Gastrocnemius medialis (tissue), 4 donors: ENCODE measurements around the gene HPGD. TPM values are rescaled to one million over a fixed set of nuclear protein-coding genes. Genes with fewer than 3 reads are reported as not detected.

ENCODE experiments used
- ATAC-seq, 2 donors: fragments of 150-250 bp; one replicate each; pipeline ENCODE4 v1.9.1; 2016
- DNase-seq, 2 donors: peaks; one replicate each; pipeline ENCODE4 v3.0.0-alpha.2; 2019
- H3K27ac ChIP-seq, 4 donors: fragments of 200-600 bp; sonication (generic); 1 replicate in 1 of 4; 2 replicates in 3 of 4; pipeline ENCODE4 v1.5.1; 2016 to 2018; ENCODE audit warnings: mild to moderate bottlenecking in 2 of 4, moderate library complexity in 1 of 4
- H3K27me3 ChIP-seq, 3 donors: fragments of 200-600 bp; sonication (generic) in 2 of 3; 1 replicate in 1 of 3; 2 replicates in 2 of 3; pipeline versions ENCODE4 v1.5.1 to v1.6.0; 2016 to 2019; ENCODE audit warnings: mild to moderate bottlenecking in 1 of 3, moderate library complexity in 1 of 3
- H3K36me3 ChIP-seq, 2 donors: fragments of 200-600 bp; sonication (generic) in 1 of 2; one replicate each; pipeline ENCODE4 v1.5.1; 2017 to 2018
- H3K4me1 ChIP-seq, 2 donors: fragments of 200-600 bp; sonication (generic) in 1 of 2; one replicate each; pipeline ENCODE4 v1.5.1; 2016 to 2017; ENCODE audit warnings: mild to moderate bottlenecking in 2 of 2
- H3K4me3 ChIP-seq, 4 donors: fragments of 200-600 bp; sonication (generic) in 3 of 4; 1 replicate in 1 of 4; 2 replicates in 3 of 4; pipeline ENCODE4 v1.5.1; 2016 to 2019; ENCODE audit warnings: mild to moderate bottlenecking in 2 of 4
- H3K9me3 ChIP-seq, 3 donors: fragments of 200-600 bp; sonication (generic) in 2 of 3; 1 replicate in 1 of 3; 2 replicates in 2 of 3; pipeline ENCODE4 v1.5.1; 2016 to 2019
- CTCF ChIP-seq, 5 experiments: fragments of 450-650 bp in 3 of 5; fragments of 200-600 bp in 2 of 5; sonication (generic) in 2 of 5; IDR thresholded peaks in 4 of 5; conservative IDR thresholded peaks in 1 of 5; 1 replicate in 4 of 5; 2 replicates in 1 of 5; pipeline ENCODE4 v1.5.1; 2016 to 2019; ENCODE audit warnings: antibody characterized with exemption in 5 of 5, mild to moderate bottlenecking in 3 of 5, moderate library complexity in 3 of 5
- POLR2A ChIP-seq, 2 donors: fragments of 450-650 bp; IDR thresholded peaks; one replicate each; pipeline ENCODE4 v1.6.1; 2017; ENCODE audit warnings: antibody characterized with exemption in 2 of 2, mild to moderate bottlenecking in 2 of 2, moderate library complexity in 2 of 2
- in situ Hi-C, 4 donors: fragments of 200-750 bp; cut with MboI; loops; one replicate each; pipeline versions ENCODE4 v1.15.0 to v1.8.0; 2017; ENCODE audit warnings: low sequenced_read_pairs in 4 of 4
- intact Hi-C: fragments of 100-400 bp; cut with DNase I; formaldehyde crosslinking; loops from one replicate; pipeline ENCODE4 v1.15.1; 2023; ENCODE audit warnings: low total_unique reads
- total RNA-seq, 4 donors: library from RNA; depleted of rRNA; stranded (reverse); fragments of >200 nt; gene quantifications; one replicate each; pipeline versions ENCODE4 v1.1.0 to v1.2.3, GENCODE V29; 2016

HPGD gene
- total RNA-seq, 4 donors from 2014 or later, result 1.2 to 12.9 (median 3.8) TPM

DNA sequence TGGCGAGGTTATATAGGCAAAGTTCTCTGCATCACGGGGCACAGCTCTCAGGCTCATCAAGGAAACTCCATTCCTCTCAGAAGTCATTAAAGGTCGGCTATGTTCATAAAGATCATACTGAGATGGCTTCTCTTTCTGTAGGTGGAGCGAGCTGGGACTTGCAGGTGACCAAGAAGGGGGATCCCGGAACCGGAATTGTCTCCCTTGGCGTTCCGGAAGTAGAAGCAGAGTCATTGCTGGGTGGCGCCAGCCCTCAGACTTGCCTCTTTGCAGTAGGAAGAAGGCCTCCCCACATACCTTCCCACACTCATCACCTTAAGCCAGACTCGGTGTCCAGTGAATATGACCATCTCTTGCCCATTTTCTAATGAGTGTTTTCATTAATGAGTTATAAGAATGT, 17.9 kb upstream of the HPGD start:
- H3K9me3 ChIP-seq, result no peaks in the 10 kb centered on the region

GRCh38 chr4:174539571-174539970, 17.3 kb upstream of the HPGD start:
- no peak overlapping the region for H3K27ac ChIP-seq
- no peak for DNase-seq
- no peak overlapping the region for H3K4me3 ChIP-seq
- in situ Hi-C loops, result no loop called here
- no peaks in the 10 kb centered on the region for H3K9me3 ChIP-seq
- ATAC-seq, result no peak
- TF ChIP-seq CTCF (IDR thresholded peaks at IDR 0.05 in 4 of 5, conservative IDR thresholded peaks at IDR 0.05 in 1 of 5) (no peak), POLR2A (IDR thresholded peaks at IDR 0.05) (no peak)
- no peaks in the 10 kb centered on the region for H3K36me3 ChIP-seq
- no peaks in the 10 kb centered on the region for H3K27me3 ChIP-seq
- no peaks in the 10 kb centered on the region for H3K4me1 ChIP-seq
- intact Hi-C loops, result no loop called here

More for the DNA sequence above, 17.9 kb upstream of the HPGD start:
- H3K27ac ChIP-seq, result no peak overlapping the region
- DNase-seq, result no peak
- intact Hi-C loops, result no loop called here
- no peaks in the 10 kb centered on the region for H3K4me1 ChIP-seq
- in situ Hi-C loops, result no loop called here
- no peaks in the 10 kb centered on the region for H3K36me3 ChIP-seq
- H3K27me3 ChIP-seq, result no peaks in the 10 kb centered on the region
- ATAC-seq, result no peak
- TF ChIP-seq POLR2A (IDR thresholded peaks at IDR 0.05) (no peak), CTCF (IDR thresholded peaks at IDR 0.05 in 4 of 5, conservative IDR thresholded peaks at IDR 0.05 in 1 of 5) (no peak)
- no peak overlapping the region for H3K4me3 ChIP-seq

GRCh38 chr4:174538876-174539250, 16.6 kb upstream of the HPGD start:
- H3K4me1 ChIP-seq, result no peaks in the 10 kb centered on the region
- H3K4me3 ChIP-seq, result no peak overlapping the region
- H3K27me3 ChIP-seq, result no peaks in the 10 kb centered on the region
- no peak overlapping the region for H3K27ac ChIP-seq
- H3K36me3 ChIP-seq, result no peaks in the 10 kb centered on the region
- intact Hi-C loops, result no loop called here
- H3K9me3 ChIP-seq, result no peaks in the 10 kb centered on the region
- TF ChIP-seq CTCF (IDR thresholded peaks at IDR 0.05 in 4 of 5, conservative IDR thresholded peaks at IDR 0.05 in 1 of 5) (no peak), POLR2A (IDR thresholded peaks at IDR 0.05) (no peak)
- in situ Hi-C loops, result no loop called here
- no peak for ATAC-seq
- no peak for DNase-seq

DNA sequence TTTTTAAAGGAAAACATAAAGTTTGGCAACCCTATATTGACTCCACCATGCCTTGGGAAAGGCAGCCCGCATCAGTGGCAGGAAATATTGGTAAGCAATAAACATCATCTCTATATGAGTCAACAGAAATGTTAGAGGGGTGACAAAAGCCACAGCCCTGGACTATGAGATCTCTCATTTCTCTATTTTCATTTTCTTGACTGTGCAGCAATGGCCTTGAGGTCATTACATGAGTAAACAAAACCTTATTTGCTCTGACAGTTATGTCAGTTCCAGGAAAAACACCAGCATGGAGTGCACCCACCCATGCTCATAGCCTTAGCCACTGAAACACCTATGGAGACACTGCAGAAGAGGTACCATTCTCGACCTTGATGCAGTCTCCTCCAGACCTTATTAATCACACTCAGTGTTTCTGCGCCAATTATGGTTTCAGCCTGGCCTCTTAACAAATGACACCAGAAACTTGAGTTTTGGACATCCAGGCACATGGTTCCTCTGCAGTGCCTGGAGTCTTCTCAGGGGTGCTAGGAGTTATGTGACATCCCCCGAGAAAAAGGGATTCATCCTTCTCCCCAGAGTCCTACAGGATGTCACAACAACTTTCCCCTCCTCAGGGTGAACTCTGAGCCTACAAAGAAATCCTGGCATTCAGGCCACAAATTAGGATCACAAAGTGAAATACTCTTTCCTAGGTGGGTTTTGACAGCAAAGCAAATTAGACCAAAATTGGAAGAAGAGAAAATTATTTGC, 16.0 kb upstream of the HPGD start:
- ATAC-seq (no peak), DNase-seq (no peak)
- H3K4me1 ChIP-seq, result no peaks in the 10 kb centered on the region
- in situ Hi-C loops (no loop called here), intact Hi-C loops (no loop called here)
- H3K4me3 ChIP-seq, result no peak overlapping the region
- TF ChIP-seq CTCF (IDR thresholded peaks at IDR 0.05 in 4 of 5, conservative IDR thresholded peaks at IDR 0.05 in 1 of 5) (no peak), POLR2A (IDR thresholded peaks at IDR 0.05) (no peak)
- no peaks in the 10 kb centered on the region for H3K27me3 ChIP-seq
- no peaks in the 10 kb centered on the region for H3K36me3 ChIP-seq
- H3K9me3 ChIP-seq, result no peaks in the 10 kb centered on the region
- no peak overlapping the region for H3K27ac ChIP-seq

GRCh38 chr4:174537634-174538033, 15.3 kb upstream of the HPGD start:
- intact Hi-C loops, result no loop called here
- TF ChIP-seq CTCF (IDR thresholded peaks at IDR 0.05 in 4 of 5, conservative IDR thresholded peaks at IDR 0.05 in 1 of 5) (no peak), POLR2A (IDR thresholded peaks at IDR 0.05) (no peak)
- Histone ChIP-seq H3K4me3 (no peak overlapping the region), H3K27ac (no peak overlapping the region), H3K36me3 (no peaks in the 10 kb centered on the region), H3K27me3 (no peaks in the 10 kb centered on the region), H3K9me3 (no peaks in the 10 kb centered on the region), H3K4me1 (no peaks in the 10 kb centered on the region)
- ATAC-seq, result no peak
- in situ Hi-C loops, result no loop called here
- no peak for DNase-seq
